HepG2 (cell line): ENCODE measurements around the gene HDAC4.

Experiments
- CTCF ChIP-seq: sonication (generic); formaldehyde crosslinking; IDR thresholded peaks from 2 replicates; pipeline ENCODE4 v1.5.0; 2020; ENCODE audit warnings: mild to moderate bottlenecking, missing genetic modification reagents, moderate library complexity
- EED ChIP-seq: sonication (generic); formaldehyde crosslinking; IDR thresholded peaks from 2 replicates; pipeline ENCODE4 v1.5.0; 2020; ENCODE audit warnings: mild to moderate bottlenecking, missing genetic modification reagents
- FOSL1 ChIP-seq: sonication (generic); formaldehyde crosslinking; IDR thresholded peaks from 2 replicates; pipeline ENCODE4 v1.9.0; 2021; ENCODE audit warnings: missing genetic modification reagents, borderline replicate concordance
- GTF2F1 ChIP-seq: fragments of 150-350 bp; IDR thresholded peaks from 2 replicates; pipeline ENCODE4 v1.6.1; 2014; ENCODE audit warnings: low read length
- IRF1 ChIP-seq: sonication (generic); formaldehyde crosslinking; IDR thresholded peaks from 2 replicates; pipeline ENCODE4 v1.4.0; 2020; ENCODE audit warnings: low read depth, mild to moderate bottlenecking, missing genetic modification reagents
- JARID2 ChIP-seq: sonication (generic); formaldehyde crosslinking; IDR thresholded peaks from 2 replicates; pipeline ENCODE4 v1.8.1; 2023; ENCODE audit warnings: missing genetic modification reagents, inconsistent platforms; ENCODE audit not compliant: insufficient replicate concordance
- POLR2A ChIP-seq, 2 experiments: IDR thresholded peaks; 2 replicates each; pipeline ENCODE4 v1.6.1; 2011; ENCODE audit warnings: low read depth in 2 of 2, low read length in 2 of 2, mild to moderate bottlenecking in 1 of 2, moderate library complexity in 1 of 2; ENCODE audit not compliant: insufficient read depth in 1 of 2
- TAF1 ChIP-seq: sonication (generic); formaldehyde crosslinking; IDR thresholded peaks from 2 replicates; pipeline ENCODE4 v1.4.0; 2020; ENCODE audit warnings: missing genetic modification reagents
- ZFP62 ChIP-seq: sonication (generic); formaldehyde crosslinking; IDR thresholded peaks from 2 replicates; pipeline ENCODE4 v1.4.0; 2020; ENCODE audit warnings: missing genetic modification reagents
- ZNF160 ChIP-seq: sonication (generic); formaldehyde crosslinking; IDR thresholded peaks from 2 replicates; pipeline ENCODE4 v1.8.0; 2022; ENCODE audit warnings: mild to moderate bottlenecking, inconsistent platforms, missing genetic modification reagents
- ZNF773 ChIP-seq: sonication (generic); formaldehyde crosslinking; IDR thresholded peaks from 2 replicates; pipeline ENCODE4 v1.4.0; 2020; ENCODE audit warnings: missing genetic modification reagents, borderline replicate concordance

DNA sequence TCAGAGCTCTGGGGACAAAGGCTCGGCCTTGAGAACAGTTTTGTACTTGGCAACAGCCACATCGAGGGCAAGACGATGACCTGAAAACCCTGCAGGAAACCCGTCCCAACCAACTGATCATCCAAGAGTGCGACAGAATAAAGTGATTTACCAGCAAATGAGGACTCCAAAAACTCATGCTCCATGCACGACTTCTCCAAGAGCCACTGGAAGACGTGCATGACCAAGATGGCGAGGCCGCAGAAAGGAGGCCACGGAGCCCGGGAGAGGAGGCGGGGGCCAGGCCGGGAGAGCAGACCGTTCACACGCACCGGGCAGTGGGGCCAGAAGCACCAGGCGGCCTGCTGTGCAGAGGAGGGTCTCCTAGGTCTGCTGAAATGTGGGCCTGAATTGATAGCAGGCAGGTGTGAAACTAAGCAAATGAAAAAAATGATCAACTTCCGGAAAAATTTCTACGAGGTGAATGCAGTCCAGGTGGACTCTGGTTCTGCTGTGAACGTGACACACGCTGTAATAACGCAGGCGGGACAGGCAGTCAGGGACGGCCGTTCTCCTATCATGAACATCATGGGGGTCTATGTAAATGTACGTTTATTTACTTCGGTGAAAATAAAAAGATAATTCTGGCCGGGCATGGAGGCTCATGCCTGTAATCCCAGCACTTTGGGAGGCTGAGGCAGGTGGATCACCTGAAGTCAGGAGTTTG, 252.2 kb downstream of the HDAC4 start:
- TF ChIP-seq GTF2F1 (no peak), ZFP62 (no peak), IRF1 (CRISPR knock-in tag) (no peak), JARID2 (no peak), CTCF (CRISPR knock-in tag) (no peak), POLR2A (IDR thresholded peaks at IDR 0.05; ENCODE audit: insufficient read depth in 1 of 2, low read depth in 2 of 2, low read length in 2 of 2) (no peak), ZNF773 (CRISPR knock-in tag) (no peak), FOSL1 (CRISPR knock-in tag) (no peak), TAF1 (CRISPR knock-in tag) (no peak), ZNF160 (CRISPR knock-in tag) (no peak), EED (CRISPR knock-in tag) (no peak)
